ENCODE results near the gene HIVEP3.

The HIVEP3 gene

GRCh38 chr1:41875487-41875886 lies 43.2 kb downstream of the HIVEP3 start (continued):
- TF ChIP-seq, protein P1, sequence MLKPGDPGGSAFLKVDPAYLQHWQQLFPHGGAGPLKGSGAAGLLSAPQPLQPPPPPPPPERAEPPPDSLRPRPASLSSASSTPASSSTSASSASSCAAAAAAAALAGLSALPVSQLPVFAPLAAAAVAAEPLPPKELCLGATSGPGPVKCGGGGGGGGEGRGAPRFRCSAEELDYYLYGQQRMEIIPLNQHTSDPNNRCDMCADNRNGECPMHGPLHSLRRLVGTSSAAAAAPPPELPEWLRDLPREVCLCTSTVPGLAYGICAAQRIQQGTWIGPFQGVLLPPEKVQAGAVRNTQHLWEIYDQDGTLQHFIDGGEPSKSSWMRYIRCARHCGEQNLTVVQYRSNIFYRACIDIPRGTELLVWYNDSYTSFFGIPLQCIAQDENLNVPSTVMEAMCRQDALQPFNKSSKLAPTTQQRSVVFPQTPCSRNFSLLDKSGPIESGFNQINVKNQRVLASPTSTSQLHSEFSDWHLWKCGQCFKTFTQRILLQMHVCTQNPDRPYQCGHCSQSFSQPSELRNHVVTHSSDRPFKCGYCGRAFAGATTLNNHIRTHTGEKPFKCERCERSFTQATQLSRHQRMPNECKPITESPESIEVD (tag by site-specific recombination; IDR thresholded peaks at IDR 0.05), result no peak
- TF ChIP-seq AEBP2 (tag by site-specific recombination; IDR thresholded peaks at IDR 0.05; ENCODE audit: borderline replicate concordance), result no peak
- no peak for TF ChIP-seq PRDM1 (tag by site-specific recombination; IDR thresholded peaks at IDR 0.05)

- TF ChIP-seq ZNF341 (tag by site-specific recombination; IDR thresholded peaks at IDR 0.05; ENCODE audit: low read depth) (peak; percentile 71), GLI4 (tag by site-specific recombination; IDR thresholded peaks at IDR 0.05) (no peak), ZBTB48 (tag by site-specific recombination; IDR thresholded peaks at IDR 0.05) (0 out of 2 replicates have a peak, but pooled peaks have one; percentile 28), ZNF449 (tag by site-specific recombination; IDR thresholded peaks at IDR 0.05) (peak; percentile 84), ZNF426 (tag by site-specific recombination; IDR thresholded peaks at IDR 0.05) (no peak), ZNF600 (tag by site-specific recombination; IDR thresholded peaks at IDR 0.05) (peak; percentile 62), ZNF114 (tag by site-specific recombination; IDR thresholded peaks at IDR 0.05) (no peak), ZNF24 (tag by site-specific recombination; IDR thresholded peaks at IDR 0.05) (no peak), ZBTB49 (tag by site-specific recombination; IDR thresholded peaks at IDR 0.05; ENCODE audit: low read depth) (no peak), ZNF664 (tag by site-specific recombination; IDR thresholded peaks at IDR 0.05) (no peak)
- TF ChIP-seq, protein P2, sequence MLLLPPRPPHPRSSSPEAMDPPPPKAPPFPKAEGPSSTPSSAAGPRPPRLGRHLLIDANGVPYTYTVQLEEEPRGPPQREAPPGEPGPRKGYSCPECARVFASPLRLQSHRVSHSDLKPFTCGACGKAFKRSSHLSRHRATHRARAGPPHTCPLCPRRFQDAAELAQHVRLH (tag by site-specific recombination; IDR thresholded peaks at IDR 0.05), result no peak
- Histone ChIP-seq H3K36me3 (ENCODE audit: control insufficient read depth in 2 of 2, insufficient read depth in 1 of 2, low read length in 2 of 2) (no peaks in the 10 kb centered on the region), H3K4me3 (ENCODE audit: low read depth, low read length) (no peak overlapping the region), H3K9me3 (ENCODE audit: control insufficient read depth, insufficient read depth, low read depth, low read length) (no peaks in the 10 kb centered on the region), H3K4me1 (ENCODE audit: control insufficient read depth, insufficient read depth, low read length) (peaks cover under 1% of the 10 kb centered on the region; the same call in 1 of the 2 replicates), H3K27ac (ENCODE audit: extremely low read depth, low read depth, low read length) (no peak overlapping the region)
- ChIA-PET CTCF (interaction anchor here (0.6 kb wide), 1 partner anchor 383 kb away, joined by 3 read pairs; no protein-coding TSS in a partner anchor), POLR2A (interaction anchor here (0.6 kb wide), 1 partner anchor 460 kb away, joined by 3 read pairs; no protein-coding TSS in a partner anchor)
Observed at GRCh38 chr1:41874903-41875411, 43.8 kb downstream of the HIVEP3 start.

- Histone ChIP-seq H3K4me1 (ENCODE audit: control insufficient read depth, insufficient read depth, low read length) (peaks cover 4% of the 10 kb centered on the region; the same call in 1 of the 2 replicates), H3K36me3 (ENCODE audit: control insufficient read depth in 2 of 2, insufficient read depth in 1 of 2, low read length in 2 of 2) (no peaks in the 10 kb centered on the region), H3K4me3 (ENCODE audit: low read depth, low read length) (no peak overlapping the region), H3K9me3 (ENCODE audit: control insufficient read depth, insufficient read depth, low read depth, low read length) (no peaks in the 10 kb centered on the region), H3K27ac (ENCODE audit: extremely low read depth, low read depth, low read length) (no peak overlapping the region)
- POLR2A ChIA-PET, result interaction anchor here (0.6 kb wide), 1 partner anchor 459 kb away, joined by 3 read pairs; no protein-coding TSS in a partner anchor
- TF ChIP-seq HOXA7 (CRISPR knock-in tag; IDR thresholded peaks at IDR 0.05; ENCODE audit: borderline replicate concordance), result no peak
- no peak for TF ChIP-seq ZNF19 (tag by site-specific recombination; IDR thresholded peaks at IDR 0.05; ENCODE audit: low read depth)
- no peak for TF ChIP-seq ZNF449 (tag by site-specific recombination; IDR thresholded peaks at IDR 0.05)
- no peak for TF ChIP-seq ZNF623 (tag by site-specific recombination; IDR thresholded peaks at IDR 0.05)
- CTCF ChIA-PET, result interaction anchor here (0.6 kb wide), 1 partner anchor 382 kb away, joined by 3 read pairs; no protein-coding TSS in a partner anchor
Observed at GRCh38 chr1:41874151-41874719, 44.5 kb downstream of the HIVEP3 start.

All from HEK293 (cell line).